ENCODE results near the gene CPLX3.

CPLX3 gene

GRCh38 chr15:74851960-74852359 is 25.5 kb downstream of the CPLX3 start:
- no peak for DNase-seq

- DNase-seq, result no peak
Measured at GRCh38 chr15:74854453-74855022, 28.1 kb downstream of the CPLX3 start.

GRCh38 chr15:74855857-74856256 is 29.4 kb downstream of the CPLX3 start:
- no peak for DNase-seq

- no peak for DNase-seq
Measured at GRCh38 chr15:74856537-74856936, 30.1 kb downstream of the CPLX3 start.

GRCh38 chr15:74857082-74857655 is 30.7 kb downstream of the CPLX3 start:
- DNase-seq, result no peak

- DNase-seq, result no peak
Measured at GRCh38 chr15:74857671-74858368, 31.4 kb downstream of the CPLX3 start.

GRCh38 chr15:74858369-74858740 is 31.9 kb downstream of the CPLX3 start:
- no peak for DNase-seq

- DNase-seq, result no peak
Measured at GRCh38 chr15:74863239-74864056, 37.0 kb downstream of the CPLX3 start.

- no peak for DNase-seq
Measured at GRCh38 chr15:74864296-74864695, 37.9 kb downstream of the CPLX3 start.

GRCh38 chr15:74865316-74865715 is 38.9 kb downstream of the CPLX3 start:
- DNase-seq, result no peak

- DNase-seq, result peak; percentile 41
Measured at GRCh38 chr15:74866090-74866489, 39.7 kb downstream of the CPLX3 start.

GRCh38 chr15:74867466-74868038 is 41.1 kb downstream of the CPLX3 start:
- DNase-seq, result no peak

- DNase-seq, result no peak
Measured at GRCh38 chr15:74868059-74868458, 41.6 kb downstream of the CPLX3 start.

- no peak for DNase-seq
Measured at GRCh38 chr15:74869372-74869725, 42.9 kb downstream of the CPLX3 start.

GRCh38 chr15:74869726-74870407 is 43.4 kb downstream of the CPLX3 start:
- DNase-seq, result no peak

- no peak for DNase-seq
Measured at GRCh38 chr15:74870436-74871215, 44.2 kb downstream of the CPLX3 start.

- DNase-seq, result no peak
Measured at GRCh38 chr15:74872702-74873035, 46.2 kb downstream of the CPLX3 start.

GRCh38 chr15:74873036-74873755 is 46.8 kb downstream of the CPLX3 start, which contains the start of gene SCAMP2:
TSS of gene SCAMP2 (minus strand) at chr15:74873365. CDS start at chr15:74873255, 110 bp downstream.
- peak; percentile 94 for DNase-seq

- DNase-seq, result peak; percentile 50
Measured at GRCh38 chr15:74873756-74874424, 47.5 kb downstream of the CPLX3 start.

- no peak for DNase-seq
Measured at GRCh38 chr15:74878273-74878672, 51.8 kb downstream of the CPLX3 start.

All from fibroblast of skin of right quadriceps (primary cell).